ENCODE results near the gene CTNNAL1. TPM values are rescaled to one million over a fixed set of nuclear protein-coding genes. Genes with fewer than 3 reads are reported as not detected.
"Not testable (repeated sequence)": the region's sequence is repeated elsewhere in the genome, so short reads cannot be mapped to it uniquely, and the experiment has no call there.

The CTNNAL1 gene
- total and polyA plus RNA-seq, 12 donors = 182 to 817 (median 380) TPM

DNA sequence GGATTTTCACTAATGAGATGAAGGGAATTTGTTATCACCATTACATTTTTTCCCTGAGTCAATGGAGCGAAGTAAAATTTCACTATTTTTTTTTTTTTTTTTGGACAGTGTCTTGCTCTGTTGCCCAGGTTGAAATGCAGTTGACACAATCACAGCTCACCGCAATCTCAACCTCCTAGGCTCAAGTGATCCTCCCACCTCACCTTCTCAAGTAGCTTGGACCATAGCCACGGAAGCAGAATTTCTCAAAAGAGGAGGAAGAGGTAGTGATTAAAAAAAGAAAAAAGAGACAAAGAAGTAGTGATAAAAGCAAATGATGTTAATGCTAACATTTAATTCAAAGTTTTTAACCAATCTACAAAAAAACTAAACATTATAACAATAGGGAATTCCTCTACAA is 109.1 kb downstream of the CTNNAL1 start:
- no peaks in the 10 kb centered on the region for H3K9me3 ChIP-seq (replicated peaks in 1 of 3)
- no peak overlapping the region for H3K27ac ChIP-seq
- no peak overlapping the region for H3K4me3 ChIP-seq
- TF ChIP-seq, protein P1, sequence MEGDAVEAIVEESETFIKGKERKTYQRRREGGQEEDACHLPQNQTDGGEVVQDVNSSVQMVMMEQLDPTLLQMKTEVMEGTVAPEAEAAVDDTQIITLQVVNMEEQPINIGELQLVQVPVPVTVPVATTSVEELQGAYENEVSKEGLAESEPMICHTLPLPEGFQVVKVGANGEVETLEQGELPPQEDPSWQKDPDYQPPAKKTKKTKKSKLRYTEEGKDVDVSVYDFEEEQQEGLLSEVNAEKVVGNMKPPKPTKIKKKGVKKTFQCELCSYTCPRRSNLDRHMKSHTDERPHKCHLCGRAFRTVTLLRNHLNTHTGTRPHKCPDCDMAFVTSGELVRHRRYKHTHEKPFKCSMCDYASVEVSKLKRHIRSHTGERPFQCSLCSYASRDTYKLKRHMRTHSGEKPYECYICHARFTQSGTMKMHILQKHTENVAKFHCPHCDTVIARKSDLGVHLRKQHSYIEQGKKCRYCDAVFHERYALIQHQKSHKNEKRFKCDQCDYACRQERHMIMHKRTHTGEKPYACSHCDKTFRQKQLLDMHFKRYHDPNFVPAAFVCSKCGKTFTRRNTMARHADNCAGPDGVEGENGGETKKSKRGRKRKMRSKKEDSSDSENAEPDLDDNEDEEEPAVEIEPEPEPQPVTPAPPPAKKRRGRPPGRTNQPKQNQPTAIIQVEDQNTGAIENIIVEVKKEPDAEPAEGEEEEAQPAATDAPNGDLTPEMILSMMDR (IDR thresholded peaks at IDR 0.05) = no peak
- no peak for TF ChIP-seq POLR2A (IDR thresholded peaks at IDR 0.05)
- WGBS, 4 donors = 96 to 100% (median 96%) methylated on average over 3 of the region's 3 CpGs
- DNase-seq = no peak
- H3K27me3 ChIP-seq = no peaks in the 10 kb centered on the region
- peaks cover 0 to 92% of the 10 kb centered on the region in 2 donors for H3K36me3 ChIP-seq (replicated peaks in 1 of 2)
- no peaks in the 10 kb centered on the region for H3K4me1 ChIP-seq (replicated peaks in 1 of 2)
- intact Hi-C loops (cut with DNase I) = no loop called here

DNA sequence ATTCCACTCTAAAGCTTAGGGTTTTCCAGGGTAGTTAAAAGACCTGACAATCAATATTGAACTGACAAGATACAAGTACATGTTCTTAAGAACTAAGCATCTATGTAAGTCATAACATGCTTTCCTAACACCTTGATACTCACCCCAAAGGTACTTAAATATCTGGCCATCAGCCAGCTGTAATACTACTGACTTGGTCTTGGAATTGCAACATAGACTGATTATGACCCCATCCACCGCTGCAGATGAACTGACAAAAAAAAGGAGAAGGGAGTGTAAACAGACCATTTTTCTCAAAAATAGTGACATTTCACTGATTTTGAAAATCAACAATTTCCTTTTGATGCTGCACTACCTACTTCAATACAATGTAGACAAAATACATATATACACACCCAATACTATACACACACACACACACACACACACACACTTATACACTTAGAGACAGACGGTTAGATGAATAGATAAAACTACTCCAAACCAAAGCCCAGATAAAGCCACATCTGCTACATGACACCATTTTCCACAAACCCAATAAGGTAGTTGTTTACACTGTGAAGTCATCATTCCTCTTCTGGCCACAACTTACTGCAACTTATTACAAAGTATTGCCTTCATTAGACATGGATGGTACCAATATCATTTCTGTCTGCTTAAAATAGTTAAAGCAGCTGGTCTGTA is 109.7 kb downstream of the CTNNAL1 start:
- Histone ChIP-seq H3K36me3 (replicated peaks in 1 of 2) (peaks cover 0 to 92% of the 10 kb centered on the region in 2 donors), H3K27ac (no peak overlapping the region), H3K4me3 (no peak overlapping the region), H3K4me1 (replicated peaks in 1 of 2) (no peaks in the 10 kb centered on the region), H3K9me3 (replicated peaks in 1 of 3) (no peaks in the 10 kb centered on the region), H3K27me3 (no peaks in the 10 kb centered on the region)
- no peak for DNase-seq
- 84 to 96% (median 86%) methylated on average over 2 of the region's 2 CpGs for WGBS, 4 donors
- no peak for TF ChIP-seq POLR2A (IDR thresholded peaks at IDR 0.05)
- TF ChIP-seq, protein P1 (IDR thresholded peaks at IDR 0.05) = no peak
- intact Hi-C loops (cut with DNase I) = no loop called here

DNA sequence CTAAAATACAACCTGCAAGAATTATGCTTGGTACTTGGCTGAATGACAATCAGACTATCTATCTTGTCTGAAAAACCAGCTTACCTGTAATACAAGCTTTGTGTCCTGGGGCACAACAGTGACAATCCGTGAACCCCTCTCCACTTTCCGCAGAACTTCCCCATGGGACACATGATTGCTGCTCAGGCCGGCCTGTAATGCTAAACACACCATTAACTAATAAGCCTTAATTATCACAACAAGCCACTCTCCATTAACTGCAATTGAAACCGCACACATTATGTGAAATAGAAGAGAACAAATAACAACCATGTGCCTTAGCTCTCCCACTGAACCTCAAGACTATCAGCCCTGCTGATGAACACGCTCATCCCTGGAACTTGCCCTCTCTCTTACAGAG is 113.1 kb downstream of the CTNNAL1 start:
- H3K36me3 ChIP-seq (replicated peaks in 1 of 2) = peaks cover 0 to 93% of the 10 kb centered on the region in 2 donors
- no peaks in the 10 kb centered on the region for H3K9me3 ChIP-seq (replicated peaks in 1 of 3)
- no peaks in the 10 kb centered on the region for H3K27me3 ChIP-seq
- intact Hi-C loops (cut with DNase I) = no loop called here
- no peak overlapping the region for H3K27ac ChIP-seq
- no peak overlapping the region for H3K4me3 ChIP-seq
- no peak for DNase-seq
- WGBS, 4 donors = 87 to 98% (median 90%) methylated on average over 5 of the region's 5 CpGs
- no peaks in the 10 kb centered on the region for H3K4me1 ChIP-seq (replicated peaks in 1 of 2)
- no peak for TF ChIP-seq POLR2A (IDR thresholded peaks at IDR 0.05)
- TF ChIP-seq, protein P1 (IDR thresholded peaks at IDR 0.05) = no peak

DNA sequence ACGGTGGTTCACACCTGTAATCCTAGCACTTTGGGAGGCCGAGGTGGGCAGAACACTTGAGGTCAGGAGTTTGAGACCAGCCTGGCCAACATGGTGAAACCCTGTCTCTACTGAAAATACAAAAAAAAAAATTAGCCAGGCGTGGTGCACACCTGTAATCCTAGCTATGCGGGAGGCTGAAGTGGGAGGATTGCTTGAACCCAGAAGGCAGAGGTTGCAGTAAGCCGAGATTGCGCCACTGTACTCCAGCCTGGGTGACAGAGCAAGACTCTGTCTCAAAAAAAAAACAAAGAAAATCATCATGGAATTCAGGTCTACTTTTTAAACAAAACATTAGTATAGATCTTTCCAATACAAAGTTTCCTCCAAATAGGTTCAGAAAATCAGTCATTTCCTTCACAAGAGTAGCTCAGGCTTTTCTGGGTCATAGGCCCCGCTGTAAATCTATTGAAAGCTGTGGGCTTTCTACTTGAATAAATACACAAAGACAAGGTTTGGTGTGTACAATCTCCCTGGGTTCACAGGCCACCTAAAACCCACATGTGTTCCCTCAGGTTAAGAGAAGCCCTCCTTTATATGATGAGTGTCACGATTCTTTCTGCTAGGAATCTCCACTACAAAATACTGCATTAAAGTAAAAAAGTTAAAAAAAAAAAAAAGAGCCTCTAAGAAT is 114.1 kb downstream of the CTNNAL1 start:
- DNase-seq; H3K9me3 ChIP-seq (replicated peaks in 1 of 3); H3K27me3 ChIP-seq; H3K27ac ChIP-seq; intact Hi-C loops (cut with DNase I); H3K4me3 ChIP-seq; H3K4me1 ChIP-seq (replicated peaks in 1 of 2): not testable (repeated sequence)
- WGBS, 4 donors = 90 to 96% (median 95%) methylated on average over 8 of the region's 8 CpGs
- H3K36me3 ChIP-seq (replicated peaks in 1 of 2) = peaks cover 0 to 91% of the 10 kb centered on the region in 2 donors
